SK-N-SH treated with all-trans-retinoic acid at 6 μM for 48 hours (cell line): Measurements from ENCODE around the gene ARHGEF1.

ENCODE experiments used
- CSDC2 ChIP-seq: fragments of 250-450 bp; sonication (Bioruptor Pico); IDR thresholded peaks from 2 replicates; pipeline ENCODE4 v1.5.0; 2020; ENCODE audit warnings: mild to moderate bottlenecking, moderate library complexity
- CSRNP3 ChIP-seq: fragments of 250-450 bp; sonication (Bioruptor Pico); IDR thresholded peaks from 2 replicates; pipeline ENCODE4 v1.5.1; 2021; ENCODE audit warnings: mild to moderate bottlenecking, moderate library complexity
- GLIS3 ChIP-seq: fragments of 250-450 bp; sonication (Bioruptor Pico); IDR thresholded peaks from 2 replicates; pipeline ENCODE4 v1.5.0; 2020; ENCODE audit warnings: mild to moderate bottlenecking, moderate library complexity
- ISL1 ChIP-seq: fragments of 250-450 bp; sonication (Bioruptor Pico); IDR thresholded peaks from 2 replicates; pipeline ENCODE4 v2.1.2; 2022; ENCODE audit warnings: mild to moderate bottlenecking, moderate library complexity
- TOX ChIP-seq: fragments of 250-450 bp; sonication (Bioruptor Pico); IDR thresholded peaks from 2 replicates; pipeline ENCODE4 v1.8.0; 2021; ENCODE audit warnings: mild to moderate bottlenecking, moderate library complexity, borderline replicate concordance
- ZC3H10 ChIP-seq: fragments of 250-450 bp; sonication (Bioruptor Pico); IDR thresholded peaks from 2 replicates; pipeline ENCODE4 v1.5.1; 2021; ENCODE audit warnings: mild to moderate bottlenecking, moderate library complexity
- ZFP30 ChIP-seq: fragments of 450-650 bp; formaldehyde crosslinking; IDR thresholded peaks from 2 replicates; pipeline ENCODE4 v1.5.0; 2022; ENCODE audit warnings: mild to moderate bottlenecking, moderate library complexity
- ZNF70 ChIP-seq: fragments of 450-650 bp; formaldehyde crosslinking; IDR thresholded peaks from 2 replicates; pipeline ENCODE4 v1.5.0; 2020; ENCODE audit warnings: mild to moderate bottlenecking, moderate library complexity
- ZNF8 ChIP-seq: fragments of 450-650 bp; formaldehyde crosslinking; IDR thresholded peaks from 2 replicates; pipeline ENCODE4 v1.5.0; 2020; ENCODE audit warnings: mild to moderate bottlenecking, moderate library complexity
- TF ChIP-seq, protein P1 (sequence below): fragments of 250-450 bp; sonication (Bioruptor Pico); IDR thresholded peaks from 2 replicates; pipeline ENCODE4 v1.8.0; 2020; ENCODE audit warnings: mild to moderate bottlenecking, moderate library complexity, borderline replicate concordance
- TF ChIP-seq, protein P2 (sequence below): fragments of 250-450 bp; sonication (Bioruptor Pico); IDR thresholded peaks from 2 replicates; pipeline ENCODE4 v1.5.1; 2020; ENCODE audit warnings: low read depth, mild to moderate bottlenecking, moderate library complexity

DNA sequence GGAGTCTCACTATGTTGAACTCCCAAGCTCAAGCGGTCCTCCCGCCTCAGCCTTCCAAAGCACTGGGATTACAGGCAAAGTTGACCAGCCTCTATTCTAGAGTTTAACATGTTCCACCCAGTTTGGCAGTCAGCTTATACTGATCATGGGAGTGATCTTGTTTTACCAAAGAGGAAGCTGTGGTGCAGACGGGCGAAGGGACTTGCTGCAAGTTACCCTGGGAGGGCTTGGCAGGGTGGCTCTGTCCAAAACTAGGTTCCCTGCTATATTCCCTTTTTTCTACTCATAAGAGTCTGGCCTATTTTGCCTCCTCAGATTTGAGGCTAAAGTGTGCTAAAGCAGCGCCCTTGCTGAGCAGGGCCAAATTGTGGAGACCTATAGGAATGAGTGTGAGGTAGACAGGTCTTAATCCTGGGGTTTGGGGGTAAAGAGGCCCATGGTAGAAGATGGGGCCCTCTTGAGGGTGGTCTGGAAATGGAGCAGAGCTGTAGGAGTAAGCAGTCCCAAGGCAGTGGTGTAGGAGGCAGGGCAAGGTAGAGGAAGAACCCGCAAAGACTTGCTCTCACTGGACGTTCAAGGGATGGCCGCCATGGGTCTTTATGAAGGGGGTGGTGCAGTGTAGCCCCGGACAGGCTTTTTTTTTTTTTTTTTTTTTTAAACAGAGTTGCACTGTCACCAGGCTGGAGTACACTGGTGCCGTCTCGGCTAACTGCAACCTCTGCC is 19.6 kb upstream of the ARHGEF1 start:
- no peak for TF ChIP-seq ZFP30 (CRISPR knock-in tag)
- TF ChIP-seq, protein P1, sequence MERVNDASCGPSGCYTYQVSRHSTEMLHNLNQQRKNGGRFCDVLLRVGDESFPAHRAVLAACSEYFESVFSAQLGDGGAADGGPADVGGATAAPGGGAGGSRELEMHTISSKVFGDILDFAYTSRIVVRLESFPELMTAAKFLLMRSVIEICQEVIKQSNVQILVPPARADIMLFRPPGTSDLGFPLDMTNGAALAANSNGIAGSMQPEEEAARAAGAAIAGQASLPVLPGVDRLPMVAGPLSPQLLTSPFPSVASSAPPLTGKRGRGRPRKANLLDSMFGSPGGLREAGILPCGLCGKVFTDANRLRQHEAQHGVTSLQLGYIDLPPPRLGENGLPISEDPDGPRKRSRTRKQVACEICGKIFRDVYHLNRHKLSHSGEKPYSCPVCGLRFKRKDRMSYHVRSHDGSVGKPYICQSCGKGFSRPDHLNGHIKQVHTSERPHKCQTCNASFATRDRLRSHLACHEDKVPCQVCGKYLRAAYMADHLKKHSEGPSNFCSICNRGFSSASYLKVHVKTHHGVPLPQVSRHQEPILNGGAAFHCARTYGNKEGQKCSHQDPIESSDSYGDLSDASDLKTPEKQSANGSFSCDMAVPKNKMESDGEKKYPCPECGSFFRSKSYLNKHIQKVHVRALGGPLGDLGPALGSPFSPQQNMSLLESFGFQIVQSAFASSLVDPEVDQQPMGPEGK (CRISPR knock-in tag) = no peak
- no peak for TF ChIP-seq ZNF70 (CRISPR knock-in tag)
- TF ChIP-seq, protein P2, sequence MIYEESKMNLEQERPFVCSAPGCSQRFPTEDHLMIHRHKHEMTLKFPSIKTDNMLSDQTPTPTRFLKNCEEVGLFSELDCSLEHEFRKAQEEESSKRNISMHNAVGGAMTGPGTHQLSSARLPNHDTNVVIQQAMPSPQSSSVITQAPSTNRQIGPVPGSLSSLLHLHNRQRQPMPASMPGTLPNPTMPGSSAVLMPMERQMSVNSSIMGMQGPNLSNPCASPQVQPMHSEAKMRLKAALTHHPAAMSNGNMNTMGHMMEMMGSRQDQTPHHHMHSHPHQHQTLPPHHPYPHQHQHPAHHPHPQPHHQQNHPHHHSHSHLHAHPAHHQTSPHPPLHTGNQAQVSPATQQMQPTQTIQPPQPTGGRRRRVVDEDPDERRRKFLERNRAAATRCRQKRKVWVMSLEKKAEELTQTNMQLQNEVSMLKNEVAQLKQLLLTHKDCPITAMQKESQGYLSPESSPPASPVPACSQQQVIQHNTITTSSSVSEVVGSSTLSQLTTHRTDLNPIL = no peak
- no peak for TF ChIP-seq ZC3H10 (CRISPR knock-in tag)
- no peak for TF ChIP-seq CSRNP3
- no peak for TF ChIP-seq ZNF8 (CRISPR knock-in tag)
- TF ChIP-seq TOX = no peak
- no peak for TF ChIP-seq ISL1 (CRISPR knock-in tag)
- no peak for TF ChIP-seq GLIS3 (CRISPR knock-in tag)
- TF ChIP-seq CSDC2 (CRISPR knock-in tag) = no peak
